ENCODE results near the gene DNER.
"Not testable (repeated sequence)": the region's sequence is repeated elsewhere in the genome, so short reads cannot be mapped to it uniquely, and the experiment has no call there.

Gene DNER

GRCh38 chr2:229725716-229726574, 11.6 kb upstream of the DNER start:
- Histone ChIP-seq H3K36me3 (ENCODE audit: insufficient read depth, low read length) (no peaks in the 10 kb centered on the region), H3K9ac (ENCODE audit: low read length) (no peak overlapping the region), H3K9me3 (ENCODE audit: low read length) (no peaks in the 10 kb centered on the region), H2AFZ (ENCODE audit: low read length) (no peak overlapping the region), H3K79me2 (ENCODE audit: insufficient read depth, low read length) (no peaks in the 10 kb centered on the region), H3K9me2 (ENCODE audit: low read depth, low read length) (no peaks in the 10 kb centered on the region), H3K27me3 (ENCODE audit: insufficient read depth, low read length) (no peaks in the 10 kb centered on the region), H3K27ac (ENCODE audit: low read depth, low read length, poor library complexity, severe bottlenecking) (no peak overlapping the region), H3K4me3 (ENCODE audit: low read depth, low read length, poor library complexity, severe bottlenecking) (no peak overlapping the region), H4K20me1 (ENCODE audit: insufficient read depth, low read length) (no peaks in the 10 kb centered on the region), H3K4me1 (ENCODE audit: insufficient read depth, low read length, severe bottlenecking) (no peaks in the 10 kb centered on the region), H3K4me2 (ENCODE audit: low read length) (no peak overlapping the region), H3F3A (ENCODE audit: insufficient read depth, low read length) (no peaks in the 10 kb centered on the region)
- no peak for TF ChIP-seq EZH2 (IDR thresholded peaks at IDR 0.05; ENCODE audit: borderline replicate concordance, low read length)
- TF ChIP-seq CTCF (IDR thresholded peaks at IDR 0.05; ENCODE audit: low read length) = no peak

DNA sequence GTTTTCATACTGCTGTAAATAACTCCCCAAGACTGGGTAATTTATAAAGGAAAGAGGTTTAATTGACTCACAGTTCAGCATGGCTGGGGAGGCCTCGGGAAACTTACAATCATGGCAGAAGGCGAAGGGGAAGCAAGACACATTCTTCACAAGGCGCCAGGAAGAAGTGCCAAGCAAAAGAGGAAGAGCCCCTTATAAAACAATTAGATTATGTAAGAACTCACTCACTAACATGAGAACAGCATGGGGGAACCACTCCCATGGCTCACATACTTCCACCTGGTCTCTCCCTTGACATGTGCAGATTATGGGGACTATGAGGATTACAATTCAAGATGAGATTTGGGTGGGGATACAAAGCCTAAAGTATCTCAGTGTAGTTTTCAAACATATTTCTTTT, 8.8 kb upstream of the DNER start:
- H3K4me1 ChIP-seq (ENCODE audit: insufficient read depth, low read length, severe bottlenecking); H4K20me1 ChIP-seq (ENCODE audit: insufficient read depth, low read length); H3K36me3 ChIP-seq (ENCODE audit: insufficient read depth, low read length); H3K27ac ChIP-seq (ENCODE audit: low read depth, low read length, poor library complexity, severe bottlenecking); H3F3A ChIP-seq (ENCODE audit: insufficient read depth, low read length); H3K79me2 ChIP-seq (ENCODE audit: insufficient read depth, low read length); H3K9me2 ChIP-seq (ENCODE audit: low read depth, low read length); H3K9me3 ChIP-seq (ENCODE audit: low read length); H3K4me3 ChIP-seq (ENCODE audit: low read depth, low read length, poor library complexity, severe bottlenecking); H3K9ac ChIP-seq (ENCODE audit: low read length); H3K4me2 ChIP-seq (ENCODE audit: low read length); H3K27me3 ChIP-seq (ENCODE audit: insufficient read depth, low read length); H2AFZ ChIP-seq (ENCODE audit: low read length): not testable (repeated sequence)

GRCh38 chr2:229719926-229720647, 5.7 kb upstream of the DNER start:
- Histone ChIP-seq H3F3A (ENCODE audit: insufficient read depth, low read length) (no peaks in the 10 kb centered on the region), H3K27ac (ENCODE audit: low read depth, low read length, poor library complexity, severe bottlenecking) (no peak overlapping the region), H3K79me2 (ENCODE audit: insufficient read depth, low read length) (no peaks in the 10 kb centered on the region), H2AFZ (ENCODE audit: low read length) (no peak overlapping the region), H3K4me2 (ENCODE audit: low read length) (no peak overlapping the region), H3K9ac (ENCODE audit: low read length) (no peak overlapping the region), H3K36me3 (ENCODE audit: insufficient read depth, low read length) (no peaks in the 10 kb centered on the region), H3K4me1 (ENCODE audit: insufficient read depth, low read length, severe bottlenecking) (no peaks in the 10 kb centered on the region), H4K20me1 (ENCODE audit: insufficient read depth, low read length) (no peaks in the 10 kb centered on the region), H3K9me3 (ENCODE audit: low read length) (no peaks in the 10 kb centered on the region), H3K9me2 (ENCODE audit: low read depth, low read length) (no peaks in the 10 kb centered on the region), H3K27me3 (ENCODE audit: insufficient read depth, low read length) (no peaks in the 10 kb centered on the region), H3K4me3 (ENCODE audit: low read depth, low read length, poor library complexity, severe bottlenecking) (no peak overlapping the region)
- TF ChIP-seq CTCF (IDR thresholded peaks at IDR 0.05; ENCODE audit: low read length) (no peak), EZH2 (IDR thresholded peaks at IDR 0.05; ENCODE audit: borderline replicate concordance, low read length) (no peak)
